Measurements from ENCODE around the gene KRT6C.

The KRT6C gene

GRCh38 chr12:52434760-52435530, 38.7 kb downstream of the KRT6C start:
- DNase-seq (ENCODE audit: low read depth) = no peak

- peak; percentile 13 for DNase-seq (ENCODE audit: low read depth)
Observed at GRCh38 chr12:52434081-52434733, 39.4 kb downstream of the KRT6C start, which contains the start of gene KRT75. TSS of gene KRT75 (minus strand) at chr12:52434371. CDS start at chr12:52434304, 67 bp downstream.

DNA sequence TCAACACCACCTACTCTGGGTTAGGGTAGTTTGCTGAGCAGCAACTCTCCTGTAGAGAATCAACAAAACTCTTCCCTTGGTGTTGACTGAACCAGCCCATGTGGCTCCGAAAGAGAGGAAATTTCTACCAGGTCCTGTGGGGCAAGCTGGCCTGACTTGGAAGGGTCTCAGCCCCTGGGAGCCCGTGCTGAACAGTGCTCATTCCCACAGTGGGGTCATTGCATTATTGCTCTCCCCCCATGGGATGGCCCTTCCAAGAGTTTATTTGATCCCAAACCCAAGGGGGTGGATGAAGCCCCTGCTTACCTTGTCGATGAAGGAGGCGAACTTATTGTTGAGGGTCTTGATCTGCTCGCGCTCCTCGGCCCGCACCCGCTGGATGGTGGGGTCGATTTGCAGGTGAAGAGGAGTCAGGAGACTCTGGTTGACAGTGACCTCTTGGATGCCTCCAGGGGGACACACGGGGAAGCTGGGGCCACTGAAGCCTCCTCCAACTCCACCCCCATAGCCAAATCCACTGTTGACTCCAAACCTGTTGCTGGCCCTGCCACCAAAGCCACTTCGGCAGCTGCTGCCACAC, 40.0 kb downstream of the KRT6C start:
- no peak for DNase-seq (ENCODE audit: low read depth)

DNA sequence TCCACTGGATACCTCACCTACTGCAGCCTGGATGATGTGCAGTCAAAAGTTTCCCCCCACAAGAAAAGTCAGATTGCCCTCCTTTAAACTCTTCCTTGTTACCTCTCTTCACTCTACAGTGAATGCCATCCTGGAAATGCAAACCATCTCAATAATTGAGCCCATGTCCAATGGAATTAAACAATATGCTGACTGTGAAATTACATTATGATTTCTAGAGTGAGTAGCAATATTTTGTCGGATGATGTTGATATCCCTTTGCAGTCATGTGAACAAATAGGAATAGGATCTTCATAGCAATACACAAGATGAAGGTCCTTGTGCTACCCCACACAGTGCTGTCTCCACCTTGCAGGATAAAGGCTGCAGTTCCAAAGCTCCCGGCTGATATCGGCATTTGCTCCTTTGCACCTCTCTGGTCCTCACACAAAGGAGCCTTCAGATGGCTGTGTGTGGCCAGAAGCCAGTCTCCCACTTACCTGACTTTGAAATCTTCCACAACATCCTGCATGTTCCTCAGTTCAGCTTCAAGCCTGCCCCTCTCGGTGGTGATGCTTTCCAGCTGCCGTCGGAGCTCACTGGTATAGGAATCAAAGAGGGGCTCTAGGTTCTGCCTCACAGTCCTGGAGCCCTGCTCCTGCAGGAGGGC, 40.9 kb downstream of the KRT6C start:
- no peak for DNase-seq (ENCODE audit: low read depth)

DNA sequence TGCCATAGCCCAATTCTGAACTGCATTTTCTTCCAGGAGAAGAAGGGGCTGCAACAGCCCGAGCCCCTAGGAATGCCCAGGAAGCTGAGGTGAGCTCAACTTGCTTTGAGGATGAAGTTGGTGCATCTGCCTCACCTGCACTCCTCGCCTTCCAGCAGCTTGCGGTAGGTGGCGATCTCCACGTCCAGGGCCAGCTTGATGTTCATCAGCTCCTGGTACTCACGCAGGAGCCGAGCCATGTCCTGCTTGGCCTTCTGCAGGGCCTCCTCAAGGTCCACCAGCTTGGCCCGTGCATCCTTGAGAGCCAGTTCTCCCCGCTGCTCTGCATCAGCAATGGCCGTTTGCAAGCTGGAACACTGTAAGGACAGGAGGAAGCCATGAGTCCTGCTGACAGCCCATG, 45.5 kb downstream of the KRT6C start:
- DNase-seq (ENCODE audit: low read depth) = no peak

- no peak for DNase-seq (ENCODE audit: low read depth)
Observed at GRCh38 chr12:52427083-52427482, 46.5 kb downstream of the KRT6C start.

DNA sequence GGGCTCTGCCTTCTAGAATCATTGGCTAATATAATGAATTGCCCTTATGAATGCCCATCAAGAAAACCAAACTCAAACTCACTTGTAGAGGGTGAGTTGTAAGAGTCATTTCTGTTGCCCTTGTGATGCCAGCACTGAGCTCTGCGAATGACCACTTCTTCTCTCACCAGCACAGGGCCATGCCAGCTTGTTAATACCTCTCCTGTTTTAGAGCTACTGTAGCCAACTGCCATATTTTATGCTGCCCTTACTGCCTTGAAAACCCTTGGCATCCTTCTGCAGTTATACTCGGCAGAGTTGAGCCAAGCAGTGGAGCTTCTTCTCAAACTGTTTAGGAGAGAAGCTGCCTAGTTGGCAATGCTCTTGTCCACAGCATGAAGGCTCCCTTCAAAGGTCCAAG, 47.6 kb downstream of the KRT6C start:
- DNase-seq (ENCODE audit: low read depth) = no peak

- no peak for DNase-seq (ENCODE audit: low read depth)
Observed at GRCh38 chr12:52425466-52425865, 48.1 kb downstream of the KRT6C start.

- DNase-seq (ENCODE audit: low read depth) = no peak
Observed at GRCh38 chr12:52423661-52424500, 49.7 kb downstream of the KRT6C start.

DNA sequence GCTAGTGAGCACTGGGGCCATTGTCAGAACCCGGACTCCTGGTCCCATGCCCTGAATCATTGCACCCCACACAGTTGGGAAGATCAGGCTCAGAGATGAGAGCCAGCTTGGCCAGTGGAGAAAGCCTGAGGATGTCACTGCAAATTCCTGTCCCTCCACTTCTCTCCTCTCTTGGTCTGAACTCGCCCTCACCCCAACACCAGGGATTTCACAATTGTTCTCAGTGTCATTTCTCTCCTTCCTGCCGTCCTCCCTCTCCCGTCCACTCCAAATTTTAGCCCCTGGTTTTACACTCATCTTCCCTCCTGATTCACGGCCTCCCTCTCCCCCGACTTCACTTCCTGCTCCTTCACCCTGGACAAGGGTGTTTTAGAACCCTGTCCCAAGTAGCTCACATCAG, 50.6 kb downstream of the KRT6C start:
- no peak for DNase-seq (ENCODE audit: low read depth)

- no peak for DNase-seq (ENCODE audit: low read depth)
Observed at GRCh38 chr12:52419656-52420055, 53.9 kb downstream of the KRT6C start.

DNA sequence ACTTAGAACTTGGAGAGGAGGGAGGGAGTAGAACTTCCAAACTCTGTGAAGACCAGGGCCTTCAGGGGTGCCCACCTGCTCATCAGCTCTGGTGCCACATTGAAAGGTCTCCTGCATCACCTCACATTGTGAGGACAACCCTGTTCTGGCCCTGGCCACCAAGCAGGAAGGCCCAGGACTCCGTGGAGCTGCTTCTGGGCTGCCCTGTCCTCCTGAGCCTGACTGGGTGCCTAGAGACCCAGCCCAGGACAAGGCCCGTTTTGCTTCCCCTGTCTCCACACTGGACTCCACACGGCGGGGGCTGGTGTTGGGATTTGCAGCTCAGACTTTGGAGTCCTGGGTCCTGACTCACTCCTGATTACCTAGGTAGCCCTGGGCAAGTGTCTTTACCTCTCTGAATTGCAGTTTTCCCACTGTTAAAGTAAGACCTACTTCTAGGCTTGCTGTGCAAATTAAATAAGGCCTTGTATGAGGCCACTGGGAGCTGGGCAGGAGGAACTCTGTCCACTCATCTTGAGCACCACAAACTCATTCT, 55.0 kb downstream of the KRT6C start:
- DNase-seq (ENCODE audit: low read depth) = no peak

Measured in fibroblast of gingiva (primary cell).